SU-DHL-6 (cell line): ENCODE data around the gene PHIP.

Experiments
- CTCF ChIP-seq: fragments of 200-600 bp; sonication (generic); IDR thresholded peaks from one replicate; pipeline ENCODE4 v1.5.1; 2017; ENCODE audit warnings: antibody characterized with exemption, mild to moderate bottlenecking, low read length, moderate library complexity; ENCODE audit not compliant: insufficient read depth, poor library complexity, severe bottlenecking
- EZH2phosphoT487 ChIP-seq: fragments of 200-600 bp; sonication (generic), shearing (Covaris generic); conservative IDR thresholded peaks from 2 replicates; pipeline ENCODE4 v1.6.1; 2018; ENCODE audit warnings: mild to moderate bottlenecking, antibody characterized with exemption, low read length, moderate library complexity, mixed read lengths

GRCh38 chr6:78962448-78962847, 115.6 kb downstream of the PHIP start:
- TF ChIP-seq EZH2phosphoT487 (no peak), CTCF (no peak)
